AG08395 (cell line): ENCODE results near the gene L2HGDH.
A peak's percentile ranks its signal among the peaks of the same experiment; 100 is the strongest.
"Not testable (repeated sequence)": the region's sequence is repeated elsewhere in the genome, so short reads cannot be mapped to it uniquely, and the experiment has no call there.

ENCODE experiments used
- DNase-seq: peaks from one replicate; pipeline ENCODE4 v3.0.0; 2012; ENCODE audit warnings: mixed read lengths, low spot score

Gene L2HGDH

DNA sequence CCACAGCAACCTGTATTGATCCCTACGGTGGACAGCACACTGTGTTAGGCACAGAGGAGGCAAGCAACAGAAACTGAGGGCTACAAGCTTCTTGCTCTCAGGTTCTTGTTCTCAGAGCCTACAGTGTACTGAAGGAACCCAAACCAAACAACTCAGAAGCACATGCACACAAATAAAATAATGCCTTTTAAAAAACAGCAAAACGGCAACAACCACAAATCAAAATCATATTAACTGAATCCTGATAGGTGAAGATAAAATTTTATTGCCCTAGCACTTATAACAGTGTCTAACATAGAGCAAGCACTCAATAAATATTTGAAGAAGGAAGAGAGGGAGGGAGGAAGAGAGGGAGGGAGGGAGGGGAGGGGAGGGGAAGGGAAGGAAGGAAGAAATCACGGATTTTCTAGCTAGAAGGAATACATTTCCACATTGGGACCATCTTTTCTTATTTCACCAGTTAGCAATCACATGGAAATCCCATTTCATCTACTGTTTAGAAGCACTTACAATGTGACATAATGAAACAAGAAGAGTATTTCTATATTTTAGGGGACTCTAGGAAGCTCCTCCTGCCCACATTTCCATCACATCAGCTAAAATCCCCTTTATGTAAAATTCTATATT, 27.3 kb upstream of the L2HGDH start:
- DNase-seq, result no peak

DNA sequence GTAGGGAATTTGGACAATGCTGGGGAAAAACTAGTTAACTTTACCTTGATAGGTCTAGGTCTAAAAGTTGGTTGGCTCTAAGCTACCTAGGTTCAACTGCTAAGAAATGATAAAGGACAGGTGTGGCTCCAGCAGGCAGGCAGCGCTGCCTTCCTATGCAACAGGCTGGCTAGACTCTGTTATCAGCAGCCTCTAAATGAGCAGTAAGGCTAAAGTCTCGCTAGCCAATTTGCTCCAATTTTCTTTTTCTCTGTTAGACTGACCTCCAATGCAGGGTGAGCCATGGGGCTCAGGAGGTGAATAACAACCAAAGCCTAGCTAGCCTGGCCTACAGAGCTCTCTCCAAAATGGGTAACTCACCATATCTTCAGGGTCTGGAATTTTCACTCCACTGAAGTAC, 26.6 kb upstream of the L2HGDH start:
- DNase-seq, result no peak

DNA sequence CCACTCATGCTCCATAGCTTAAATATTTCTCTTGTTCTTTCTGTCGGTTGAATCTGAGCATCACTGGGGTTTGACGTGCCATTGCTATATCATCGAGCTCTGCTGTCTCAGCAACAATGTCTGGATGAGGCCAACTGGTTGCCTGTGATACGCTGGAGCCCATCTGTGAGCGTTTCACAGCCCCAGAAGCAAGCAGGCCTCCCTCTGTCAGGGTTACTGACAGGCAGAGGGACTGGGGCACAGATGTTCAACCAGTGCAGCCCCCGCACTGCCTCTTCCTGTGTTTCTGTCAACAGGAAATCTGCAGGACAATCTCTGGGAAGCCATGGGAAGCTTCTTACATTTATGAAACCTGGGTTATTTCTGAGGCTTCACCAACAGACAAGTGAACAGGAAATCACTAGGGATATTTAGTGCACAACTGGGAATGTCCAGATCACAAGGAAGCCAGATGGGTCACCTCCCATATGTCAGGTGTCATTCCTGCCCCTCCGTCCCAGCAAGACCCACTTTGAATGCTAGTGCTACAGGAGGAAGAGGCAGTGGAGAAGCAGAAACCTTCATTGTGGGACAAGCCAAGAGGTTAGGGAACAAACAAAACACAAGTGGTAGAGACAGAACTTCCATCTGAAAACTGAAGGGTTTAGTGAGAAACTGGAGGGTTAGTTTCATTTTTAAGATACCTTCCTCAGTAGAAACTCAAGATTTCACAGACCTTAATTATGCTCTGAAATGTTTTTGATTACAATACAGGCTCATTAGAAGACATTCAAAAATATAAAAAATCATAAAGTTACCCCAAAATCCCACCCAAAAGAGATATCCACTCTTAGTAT, 24.2 kb upstream of the L2HGDH start:
- peak; percentile 40 for DNase-seq

DNA sequence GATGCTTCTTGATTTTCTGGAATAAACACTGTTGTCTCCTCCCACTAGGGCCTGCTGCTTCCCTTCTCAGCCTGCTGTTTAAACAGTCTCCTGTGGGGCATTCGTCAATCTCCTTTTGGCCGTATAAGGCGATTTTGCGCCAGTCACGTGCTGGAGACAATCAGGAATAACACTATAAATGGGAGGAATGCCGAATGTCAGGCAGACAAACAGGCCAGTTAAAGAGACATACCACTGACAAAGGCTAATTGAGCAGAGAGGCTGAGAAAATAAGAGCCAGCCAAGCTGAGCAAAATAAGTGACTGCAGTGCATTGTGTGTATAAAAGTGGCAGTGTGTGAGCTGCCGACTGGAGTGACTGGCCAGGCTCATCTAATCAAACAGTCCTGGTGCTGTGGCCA, 23.4 kb upstream of the L2HGDH start:
- DNase-seq, result peak; percentile 58

DNA sequence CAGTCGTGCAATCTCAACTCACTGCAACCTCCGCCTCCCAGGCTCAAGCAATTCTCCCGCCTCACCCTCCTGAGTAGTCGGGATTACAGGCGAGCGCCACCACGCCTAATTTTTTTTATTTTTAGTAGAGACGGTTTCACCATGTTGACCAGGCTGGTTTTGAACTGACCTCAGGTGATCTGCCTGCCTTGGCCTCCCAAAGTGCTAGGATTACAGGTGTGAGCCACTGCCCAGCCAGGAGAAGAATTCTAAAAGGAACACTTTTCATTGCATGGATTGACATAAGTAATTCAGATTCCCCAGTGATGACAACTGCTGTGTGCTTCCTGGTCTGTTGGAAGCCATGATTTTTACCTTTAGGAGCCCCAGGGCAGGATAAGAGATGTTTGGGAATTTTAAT, 22.2 kb upstream of the L2HGDH start:
- no peak for DNase-seq

DNA sequence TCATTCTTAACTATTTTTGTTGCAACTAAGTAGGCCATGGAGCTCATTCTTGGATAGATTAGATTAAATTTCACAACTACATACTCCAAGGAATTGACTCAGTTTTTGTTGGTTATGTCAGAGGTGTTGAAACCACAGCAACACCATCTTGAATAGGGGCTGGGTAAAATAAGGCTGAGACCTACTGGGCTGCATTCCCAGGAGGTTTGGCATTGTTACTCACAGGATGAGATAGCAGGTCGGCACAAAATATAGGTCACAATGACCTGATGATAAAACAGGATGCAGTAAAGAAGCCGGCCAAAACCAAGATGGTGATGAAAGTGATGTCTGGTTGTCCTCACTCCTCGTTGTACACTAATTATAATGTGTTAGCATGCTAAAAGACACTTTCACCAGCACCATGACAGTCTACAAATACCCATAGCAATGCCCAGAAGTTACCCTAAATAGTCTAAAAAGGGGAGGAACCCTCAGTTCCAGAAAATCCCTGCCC, 21.0 kb upstream of the L2HGDH start:
- DNase-seq, result peak; percentile 41

DNA sequence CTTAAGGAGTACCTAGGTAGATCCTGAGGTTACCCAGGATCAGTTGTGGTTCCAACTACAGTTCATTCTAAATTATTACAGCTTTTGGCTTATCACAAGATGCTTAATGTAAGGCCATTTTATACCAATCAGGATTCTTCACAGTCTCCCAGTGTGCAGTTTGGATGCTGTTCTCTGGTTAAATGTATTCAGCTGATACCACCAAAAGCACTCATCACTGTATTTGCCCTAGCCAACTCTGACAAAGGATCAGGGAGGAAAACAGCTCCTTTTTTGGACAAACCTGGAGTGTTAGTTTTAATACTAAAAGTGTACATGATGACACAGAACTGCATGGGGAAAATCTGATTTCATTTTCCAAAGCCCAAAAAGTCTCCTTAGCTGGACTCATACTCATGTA, 19.6 kb upstream of the L2HGDH start:
- DNase-seq, result no peak

DNA sequence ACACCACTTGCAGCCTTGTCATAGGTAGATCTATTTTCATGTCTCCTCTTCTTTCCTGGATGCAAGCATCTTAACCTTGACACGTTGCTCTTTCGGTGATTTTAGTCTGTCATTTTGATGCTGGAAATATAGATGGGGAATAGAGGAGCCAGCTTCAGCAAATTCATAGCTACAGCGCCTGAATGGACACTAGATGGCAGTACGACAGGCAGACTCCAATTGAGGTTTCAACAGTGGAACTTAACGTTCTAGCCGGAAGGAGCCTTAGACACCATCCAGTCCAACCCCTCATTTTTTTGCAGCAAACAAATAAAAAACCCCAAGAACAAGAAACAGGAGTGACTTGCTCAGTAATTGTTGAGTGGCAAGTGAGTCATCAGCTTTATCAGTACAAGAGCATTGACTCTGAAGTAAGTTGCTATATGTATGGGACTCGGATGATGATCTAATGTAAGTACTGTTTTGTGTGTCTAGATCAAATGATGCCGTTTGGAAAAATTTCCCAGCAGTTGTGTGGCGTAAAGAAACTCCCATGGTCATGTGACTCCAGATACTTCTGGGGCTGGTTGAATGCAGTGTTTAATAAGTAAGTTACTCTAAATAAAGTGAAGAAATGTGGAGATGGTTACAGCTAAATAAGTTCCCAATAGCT, 9.1 kb upstream of the L2HGDH start:
- DNase-seq, result peak; percentile 80

DNA sequence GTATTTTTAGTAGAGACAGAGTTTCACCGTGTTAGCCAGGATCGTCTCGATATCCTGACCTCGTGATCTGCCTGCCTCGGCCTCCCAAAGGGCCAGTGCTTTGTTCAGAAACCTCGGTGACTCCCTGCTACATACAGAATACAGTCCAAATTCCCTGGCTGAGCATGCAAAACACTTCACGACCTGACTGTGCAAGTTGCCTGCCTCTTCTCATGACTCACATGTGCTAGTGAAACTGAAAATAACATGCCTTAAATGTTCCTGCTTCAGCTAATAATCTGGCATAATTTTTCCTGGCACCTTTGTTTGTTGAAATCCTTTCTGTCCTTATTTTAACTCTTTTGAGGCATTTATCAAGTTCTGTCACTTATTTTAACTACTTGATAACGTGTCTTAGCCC, 8.3 kb upstream of the L2HGDH start:
- DNase-seq, result peak; percentile 65

DNA sequence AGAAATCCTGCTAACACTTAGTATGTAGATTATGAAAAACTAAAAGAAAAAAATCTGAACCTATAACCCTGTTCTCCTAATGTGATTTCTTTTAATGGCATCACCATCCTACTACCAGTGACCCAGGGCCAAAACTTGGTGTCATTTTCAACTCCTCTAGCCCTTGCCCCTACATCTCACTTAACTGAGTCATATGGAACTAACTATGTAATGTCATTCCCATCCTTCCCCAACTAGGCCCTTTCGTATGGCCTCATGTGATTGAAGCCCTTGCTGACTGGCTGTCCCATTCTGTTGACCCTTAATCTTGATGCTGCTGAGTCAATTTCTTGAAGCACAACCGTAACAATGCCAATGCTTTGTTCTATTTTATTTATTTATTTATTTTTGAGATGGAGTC, 7.7 kb upstream of the L2HGDH start:
- no peak for DNase-seq

DNA sequence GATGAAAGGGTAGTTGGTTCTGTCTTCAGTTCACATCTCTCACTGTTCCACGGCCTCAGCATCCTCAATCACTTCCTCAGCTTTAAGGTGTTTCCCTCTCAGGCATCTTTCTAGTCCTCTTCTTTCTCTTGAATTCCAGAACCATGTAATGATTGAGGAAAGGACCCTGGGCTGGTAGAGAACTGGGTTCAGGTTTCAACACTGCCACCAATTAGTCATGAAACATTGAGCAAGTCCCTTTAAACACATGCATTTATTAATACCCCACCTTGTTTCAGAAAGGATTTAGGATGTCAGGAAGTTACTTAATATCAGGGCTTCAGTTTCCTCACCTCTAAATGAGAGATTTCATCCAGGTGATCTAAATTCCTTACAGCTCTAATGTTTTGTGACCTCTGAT, 7.3 kb upstream of the L2HGDH start:
- no peak for DNase-seq

DNA sequence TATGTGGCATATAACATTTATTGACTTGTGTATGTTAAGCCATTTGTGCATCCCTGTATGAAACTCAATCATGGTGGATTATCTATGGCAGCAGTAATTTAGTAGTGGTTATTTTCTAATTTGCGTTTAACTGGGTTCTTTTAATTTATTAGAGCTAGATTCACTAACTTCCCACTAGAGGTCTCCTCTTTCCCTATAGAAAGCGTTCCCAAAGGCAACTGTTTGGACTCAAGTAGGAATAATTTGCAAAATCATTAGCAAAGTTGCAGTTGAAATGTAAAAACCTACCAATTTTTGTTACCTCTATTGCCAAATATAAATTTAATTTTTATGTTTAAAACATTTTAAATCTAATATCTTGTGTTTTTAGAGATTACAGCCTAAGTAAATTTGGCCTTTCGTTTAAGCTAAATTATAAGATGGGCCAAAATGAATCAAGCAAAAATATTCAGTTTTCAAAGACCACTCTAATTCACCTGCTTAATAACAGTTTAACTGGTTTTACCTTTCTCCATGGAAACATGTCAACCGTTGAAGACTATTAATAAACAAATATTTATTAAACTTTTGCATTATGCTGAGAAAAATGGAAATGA, 6.1 kb upstream of the L2HGDH start:
- DNase-seq, result peak; percentile 53

DNA sequence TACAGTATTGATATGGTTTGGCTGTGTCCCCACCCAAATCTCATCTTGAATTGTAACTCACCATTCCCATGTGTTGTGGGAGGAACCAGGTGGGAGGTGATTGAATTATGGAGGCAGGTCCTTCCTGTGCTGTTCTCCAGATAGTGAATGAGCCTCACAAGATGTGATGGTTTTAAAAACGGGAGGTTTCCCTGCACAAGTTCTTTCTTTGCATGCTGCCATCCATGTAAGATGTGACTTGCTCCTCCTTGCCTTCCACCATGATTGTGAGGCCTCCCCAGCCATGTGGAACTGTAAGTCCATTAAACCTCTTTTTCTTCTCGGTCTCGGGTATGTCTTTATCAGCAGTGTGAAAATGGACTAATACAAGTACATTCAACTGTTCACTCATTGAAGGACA, 2.1 kb upstream of the L2HGDH start:
- not testable (repeated sequence) for DNase-seq

DNA sequence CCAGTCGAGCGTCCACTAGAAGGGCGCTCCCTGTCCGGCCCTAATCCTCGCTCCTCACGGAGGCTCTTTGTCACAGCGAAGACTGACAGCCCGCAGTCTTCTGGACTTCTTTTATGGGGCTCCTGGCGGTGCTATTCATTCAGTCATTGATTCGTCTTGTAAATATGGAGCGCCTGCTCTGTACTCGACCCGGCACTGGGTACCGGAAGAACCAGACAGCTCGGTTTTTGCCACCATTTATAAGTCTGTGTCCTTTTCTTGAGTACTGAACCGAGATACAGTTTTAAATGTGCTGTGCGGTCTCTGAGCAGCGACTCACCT, 665 bp upstream of the L2HGDH start:
- DNase-seq, result no peak

DNA sequence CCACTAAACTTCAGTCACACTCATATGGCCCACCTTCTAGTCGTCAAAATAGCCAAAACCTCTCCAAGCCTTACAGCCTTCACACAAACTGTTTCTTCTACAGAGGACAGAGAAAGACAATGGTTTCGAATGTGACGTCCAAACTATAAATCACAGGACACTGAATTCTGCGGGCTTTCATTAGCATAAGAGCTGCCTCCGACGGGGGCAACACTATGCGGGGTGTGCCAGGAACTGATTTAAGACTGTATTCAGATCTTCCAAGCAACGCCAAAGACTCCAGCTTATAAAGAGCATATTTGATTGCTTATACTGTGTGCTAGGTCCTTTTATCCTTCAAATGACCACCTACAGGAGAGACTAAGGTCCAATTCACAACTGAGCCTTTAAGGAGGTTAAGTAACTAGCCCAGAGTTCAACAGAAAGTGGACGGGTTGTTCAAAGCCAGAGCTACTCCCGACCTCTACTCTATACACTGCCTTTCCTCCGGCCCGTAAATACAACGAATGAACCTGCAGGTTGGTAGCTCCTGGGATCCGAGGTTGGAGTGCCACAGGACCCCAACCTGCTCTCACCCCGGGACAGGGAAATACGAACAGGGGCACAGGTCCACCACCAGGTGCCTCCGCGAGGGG, 575 bp downstream of the L2HGDH start:
- peak; percentile 10 for DNase-seq

DNA sequence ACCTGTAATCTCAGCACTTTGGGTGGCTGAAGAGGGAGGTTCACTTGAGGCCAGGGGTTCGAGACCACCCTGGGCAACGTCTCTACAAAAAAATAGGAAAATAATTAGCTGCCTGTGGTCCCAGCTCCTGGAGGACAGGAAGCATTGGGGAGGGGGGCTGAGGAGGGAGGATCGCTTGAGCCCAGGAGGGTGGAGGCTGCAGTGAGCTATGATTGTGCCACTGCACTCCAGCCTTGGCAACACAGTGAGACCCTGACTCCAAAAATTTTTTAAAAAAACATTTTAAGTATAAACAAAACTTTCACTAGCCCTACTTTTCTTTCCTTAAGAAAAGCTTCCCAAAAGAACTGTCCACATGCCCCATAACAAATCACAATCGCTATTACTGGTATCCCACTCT, 1.6 kb downstream of the L2HGDH start:
- DNase-seq, result no peak

DNA sequence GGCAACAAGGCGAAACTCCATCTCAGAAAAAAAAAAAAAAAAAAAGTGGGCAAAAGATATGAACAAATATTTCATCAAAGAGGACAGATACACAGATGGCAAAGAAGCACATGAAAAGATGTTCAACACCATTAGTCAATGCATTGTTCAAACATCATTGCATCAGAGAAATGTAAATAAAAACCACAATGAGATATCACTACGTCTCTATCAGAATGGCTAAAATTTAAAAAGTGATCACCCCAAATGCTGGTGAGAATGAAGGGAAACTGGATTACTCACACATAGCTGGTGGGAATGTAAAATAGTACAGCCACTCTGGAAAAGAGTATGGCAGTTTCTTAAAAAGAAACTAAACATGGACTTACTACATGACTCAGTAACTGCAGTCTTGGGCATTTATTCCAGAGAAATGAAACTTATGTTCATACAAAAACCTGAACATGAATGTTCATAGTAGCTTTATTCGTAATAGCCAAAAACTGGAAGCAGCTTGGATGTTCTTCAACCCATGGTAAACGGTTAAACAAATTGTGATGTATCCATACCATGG, 3.6 kb downstream of the L2HGDH start:
- no peak for DNase-seq

DNA sequence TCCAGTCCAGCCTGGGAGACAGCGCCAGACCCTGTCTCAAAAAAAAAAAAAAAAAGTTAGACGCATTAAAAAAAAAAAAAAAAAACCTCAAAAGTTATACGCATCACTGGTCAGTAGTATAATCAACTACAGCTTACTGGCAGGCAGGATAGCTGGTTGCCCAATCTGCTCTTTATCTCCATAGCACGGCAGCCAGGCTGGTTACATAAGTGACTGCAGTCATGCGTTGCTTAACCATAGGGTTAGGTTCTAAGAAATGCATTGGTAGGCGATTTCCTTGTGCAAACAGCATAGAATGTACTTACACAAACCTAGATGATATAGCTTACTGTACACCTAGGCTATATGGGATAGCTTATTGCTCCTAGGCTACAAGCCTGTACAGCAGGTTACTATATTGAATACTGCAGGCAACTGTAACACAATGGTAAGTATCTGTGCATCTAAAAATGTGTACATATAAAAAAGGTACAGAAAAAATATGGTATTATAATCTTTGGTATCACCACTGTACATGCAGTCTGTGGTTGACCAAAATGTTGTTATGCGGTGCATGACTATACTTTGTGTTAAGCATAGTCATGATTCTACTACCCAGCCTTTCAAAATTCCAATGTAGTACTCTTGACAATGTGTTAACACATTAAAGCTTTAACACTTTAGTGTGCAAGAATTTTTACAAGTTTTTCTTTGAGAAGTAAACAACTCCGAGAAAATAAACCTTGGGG, 8.1 kb downstream of the L2HGDH start:
- DNase-seq, result no peak

DNA sequence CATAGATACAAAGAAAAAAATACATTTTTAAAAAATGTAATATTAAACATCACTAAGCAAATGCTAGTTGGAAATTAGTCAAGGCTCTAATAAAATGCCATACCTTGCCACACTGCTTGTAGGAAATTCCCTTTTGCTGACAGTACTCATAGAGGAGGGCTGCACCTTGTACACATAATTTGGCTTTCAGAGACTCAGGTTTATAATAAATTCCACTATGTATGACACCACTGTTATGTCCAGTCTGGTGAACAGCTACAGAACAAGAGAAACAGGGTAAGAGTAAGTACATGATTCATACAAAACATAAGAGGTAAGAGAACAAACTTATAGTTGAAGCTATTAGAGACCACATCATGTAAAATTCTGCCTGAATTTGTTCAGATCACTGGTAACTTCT, 10.1 kb downstream of the L2HGDH start:
- DNase-seq, result no peak

DNA sequence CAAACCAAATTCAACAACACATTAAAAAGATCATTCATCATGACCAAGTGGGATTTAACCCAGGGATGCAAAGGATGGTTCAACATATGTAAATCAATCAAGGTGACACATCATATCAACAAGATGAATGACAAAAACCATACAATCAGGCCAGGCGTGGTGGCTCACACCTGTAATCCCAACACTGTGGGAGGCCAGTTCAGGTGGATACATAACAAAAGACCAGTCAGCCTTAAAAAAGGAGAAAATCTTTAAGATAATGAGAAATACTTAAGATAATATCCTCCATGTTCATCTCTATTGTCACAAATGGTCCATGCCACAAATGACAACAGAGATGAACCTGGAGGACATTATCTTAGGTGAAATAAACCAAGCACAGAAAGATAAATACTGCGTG, 12.4 kb downstream of the L2HGDH start:
- no peak for DNase-seq

DNA sequence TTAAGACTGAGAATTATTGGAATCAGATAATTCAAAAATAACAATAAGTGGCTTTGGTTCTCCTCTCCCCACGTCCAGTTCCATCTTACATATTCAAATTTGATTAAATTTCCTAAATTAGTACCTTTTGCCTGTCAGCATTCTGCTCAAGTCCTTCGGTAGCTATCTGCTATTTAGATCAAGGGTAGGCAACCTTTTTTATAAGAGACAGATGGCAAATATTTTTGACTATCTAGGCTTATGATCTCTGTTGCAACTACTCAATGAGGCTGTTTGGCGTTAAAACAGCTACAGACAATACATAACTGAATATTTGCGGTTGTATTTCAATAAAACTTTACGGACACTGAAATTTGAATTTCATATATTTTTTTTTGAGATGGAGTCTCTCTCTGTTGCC, 21.7 kb downstream of the L2HGDH start:
- DNase-seq, result no peak
